OCI-LY1 (cell line): ENCODE measurements around the gene LMBR1.

ENCODE experiments used
- CTCF ChIP-seq: fragments of 200-600 bp; sonication (generic), shearing (Covaris generic); IDR thresholded peaks from 2 replicates; pipeline ENCODE4 v1.5.1; 2017; ENCODE audit warnings: mild to moderate bottlenecking, antibody characterized with exemption, low read length, moderate library complexity, mixed read lengths
- EZH2 ChIP-seq: fragments of 200-600 bp; sonication (generic), shearing (Covaris generic); IDR thresholded peaks from 2 replicates; pipeline ENCODE4 v1.8.0; 2017; ENCODE audit warnings: borderline replicate concordance, mixed run types, mild to moderate bottlenecking, antibody characterized with exemption, low read length, moderate library complexity, mixed read lengths

GRCh38 chr7:156886020-156886795 is 6.8 kb downstream of the LMBR1 start:
- TF ChIP-seq EZH2 (no peak), CTCF (no peak)
